HCT116 (cell line): Measurements from ENCODE around the gene STXBP5.

Experiments
- FOSL1 ChIP-seq: IDR thresholded peaks from 2 replicates; pipeline ENCODE4 v1.6.1; 2012; ENCODE audit warnings: low read depth
- JUND ChIP-seq: IDR thresholded peaks from 2 replicates; pipeline ENCODE4 v1.6.1; 2012
- POLR2A ChIP-seq: IDR thresholded peaks from 2 replicates; pipeline ENCODE4 v1.7.0; 2011; ENCODE audit warnings: borderline replicate concordance; ENCODE audit not compliant: insufficient read depth, insufficient read length; ENCODE audit errors: extremely low read depth
- POLR2AphosphoS5 ChIP-seq: IDR thresholded peaks from 2 replicates; pipeline ENCODE4 v1.6.1; 2011; ENCODE audit warnings: mild to moderate bottlenecking, low read depth, low read length, moderate library complexity
- SP1 ChIP-seq: IDR thresholded peaks from 2 replicates; pipeline ENCODE4 v1.6.1; 2012; ENCODE audit warnings: low read depth
- YY1 ChIP-seq: IDR thresholded peaks from 2 replicates; pipeline ENCODE4 v1.6.1; 2011; ENCODE audit warnings: low read length, low read depth, moderate library complexity, mild to moderate bottlenecking; ENCODE audit not compliant: insufficient replicate concordance; ENCODE audit errors: extremely low read depth
- TF ChIP-seq, protein P1 (sequence below), 3 experiments: fragments of 200-600 bp in 1 of 3; sonication (generic) in 1 of 3; IDR thresholded peaks in 2 of 3; conservative IDR thresholded peaks in 1 of 3; 2 replicates each; pipeline ENCODE4 v1.5.1; 2012 to 2017; ENCODE audit warnings: low read depth in 2 of 3, low read length in 2 of 3, antibody characterized with exemption in 1 of 3, borderline replicate concordance in 1 of 3, control low read depth in 1 of 3, mild to moderate bottlenecking in 1 of 3, mixed read lengths in 1 of 3, mixed run types in 1 of 3, moderate library complexity in 1 of 3; ENCODE audit not compliant: insufficient read depth in 1 of 3

DNA sequence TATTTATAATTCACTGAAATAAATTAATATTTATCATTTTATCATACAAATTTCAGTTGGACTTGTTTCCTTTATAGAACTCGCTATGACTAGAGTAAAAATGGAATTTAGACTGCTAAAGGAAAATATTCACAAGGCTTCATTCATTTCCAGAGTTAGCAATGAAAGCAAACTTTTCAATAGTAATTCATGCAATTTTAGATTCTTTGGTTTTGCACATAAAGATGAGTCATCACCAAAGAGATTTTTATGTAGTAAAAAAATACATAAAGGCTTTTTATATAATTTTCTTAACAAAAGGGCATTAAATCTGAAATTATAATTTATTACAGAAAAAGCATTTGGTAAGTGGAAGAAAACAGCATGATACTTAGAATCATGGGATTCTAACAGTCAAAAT, 37.2 kb upstream of the STXBP5 start:
- TF ChIP-seq SP1 (no peak), POLR2AphosphoS5 (no peak), POLR2A (no peak), JUND (no peak), YY1 (no peak), FOSL1 (no peak)
- TF ChIP-seq, protein P1, sequence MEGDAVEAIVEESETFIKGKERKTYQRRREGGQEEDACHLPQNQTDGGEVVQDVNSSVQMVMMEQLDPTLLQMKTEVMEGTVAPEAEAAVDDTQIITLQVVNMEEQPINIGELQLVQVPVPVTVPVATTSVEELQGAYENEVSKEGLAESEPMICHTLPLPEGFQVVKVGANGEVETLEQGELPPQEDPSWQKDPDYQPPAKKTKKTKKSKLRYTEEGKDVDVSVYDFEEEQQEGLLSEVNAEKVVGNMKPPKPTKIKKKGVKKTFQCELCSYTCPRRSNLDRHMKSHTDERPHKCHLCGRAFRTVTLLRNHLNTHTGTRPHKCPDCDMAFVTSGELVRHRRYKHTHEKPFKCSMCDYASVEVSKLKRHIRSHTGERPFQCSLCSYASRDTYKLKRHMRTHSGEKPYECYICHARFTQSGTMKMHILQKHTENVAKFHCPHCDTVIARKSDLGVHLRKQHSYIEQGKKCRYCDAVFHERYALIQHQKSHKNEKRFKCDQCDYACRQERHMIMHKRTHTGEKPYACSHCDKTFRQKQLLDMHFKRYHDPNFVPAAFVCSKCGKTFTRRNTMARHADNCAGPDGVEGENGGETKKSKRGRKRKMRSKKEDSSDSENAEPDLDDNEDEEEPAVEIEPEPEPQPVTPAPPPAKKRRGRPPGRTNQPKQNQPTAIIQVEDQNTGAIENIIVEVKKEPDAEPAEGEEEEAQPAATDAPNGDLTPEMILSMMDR (IDR thresholded peaks at IDR 0.05 in 2 of 3, conservative IDR thresholded peaks at IDR 0.05 in 1 of 3; ENCODE audit: borderline replicate concordance in 1 of 3, insufficient read depth in 1 of 3, low read depth in 2 of 3, low read length in 2 of 3) = no peak
